Mononuclear cell (primary cell): ENCODE data around the gene SUPT7L. TPM values are rescaled to one million over a fixed set of nuclear protein-coding genes. Genes with fewer than 3 reads are reported as not detected.
A peak's percentile ranks its signal among the peaks of the same experiment; 100 is the strongest.
"Not testable (repeated sequence)": the region's sequence is repeated elsewhere in the genome, so short reads cannot be mapped to it uniquely, and the experiment has no call there.

Experiments used
- H3K27me3 ChIP-seq: 2 replicates; pipeline ENCODE4 v1.6.0; 2011; ENCODE audit warnings: low read length, control low read depth; ENCODE audit not compliant: insufficient read depth
- H3K4me1 ChIP-seq: 2 replicates; pipeline ENCODE4 v1.5.1; 2011; ENCODE audit warnings: mild to moderate bottlenecking, low read length, control low read depth; ENCODE audit not compliant: insufficient read depth
- H3K4me3 ChIP-seq: 2 replicates; pipeline ENCODE4 v1.5.1; 2011; ENCODE audit warnings: mild to moderate bottlenecking, low read length, moderate library complexity
- H3K9me3 ChIP-seq: 2 replicates; pipeline ENCODE4 v1.5.1; 2011; ENCODE audit warnings: low read depth, mild to moderate bottlenecking, control low read depth, low read length
- total RNA-seq: library from RNA; depleted of rRNA; stranded (reverse); fragments of >200 nt; gene quantifications from one replicate; pipeline ENCODE4 v1.2.3, GENCODE V29; 2012

Gene SUPT7L
- total RNA-seq, 1 donor = 75.5 TPM

- no peaks in the 10 kb centered on the region for H3K4me1 ChIP-seq
- no peaks in the 10 kb centered on the region for H3K9me3 ChIP-seq
- no peaks in the 10 kb centered on the region for H3K27me3 ChIP-seq
- no peak overlapping the region for H3K4me3 ChIP-seq
These were observed 26.6 kb downstream of the SUPT7L start for GRCh38 chr2:27636766-27637165.

- no peak overlapping the region for H3K4me3 ChIP-seq
- peaks cover 10% of the 10 kb centered on the region for H3K4me1 ChIP-seq
- H3K27me3 ChIP-seq = no peaks in the 10 kb centered on the region
- H3K9me3 ChIP-seq = no peaks in the 10 kb centered on the region
These were observed 29.1 kb downstream of the SUPT7L start for GRCh38 chr2:27634291-27634690.

- H3K4me1 ChIP-seq = peaks cover 30% of the 10 kb centered on the region
- H3K9me3 ChIP-seq, H3K27me3 ChIP-seq, H3K4me3 ChIP-seq: not testable (repeated sequence)
These were observed 33.2 kb downstream of the SUPT7L start for GRCh38 chr2:27630257-27630656.

GRCh38 chr2:27628767-27629709 is 34.4 kb downstream of the SUPT7L start, which contains the start of the genes CCDC121 and GPN1:
TSS of gene CCDC121 (minus strand) at chr2:27629012. CDS start at chr2:27627799, 1,213 bp downstream.
TSS of gene GPN1 (plus strand) at chr2:27629050. CDS start at chr2:27629059, 9 bp downstream.
- Histone ChIP-seq H3K9me3 (no peaks in the 10 kb centered on the region), H3K27me3 (no peaks in the 10 kb centered on the region), H3K4me3 (peak within 1 kb of the TSS; percentile 88), H3K4me1 (peaks cover 30% of the 10 kb centered on the region)

GRCh38 chr2:27627963-27628766 is 35.2 kb downstream of the SUPT7L start:
- H3K9me3 ChIP-seq = no peaks in the 10 kb centered on the region
- peak overlapping the region; percentile 88 for H3K4me3 ChIP-seq
- no peaks in the 10 kb centered on the region for H3K27me3 ChIP-seq
- H3K4me1 ChIP-seq = peaks cover 30% of the 10 kb centered on the region

GRCh38 chr2:27626921-27627320 is 36.5 kb downstream of the SUPT7L start:
- H3K9me3 ChIP-seq, H3K4me3 ChIP-seq, H3K27me3 ChIP-seq: not testable (repeated sequence)
- peaks cover 30% of the 10 kb centered on the region for H3K4me1 ChIP-seq

GRCh38 chr2:27626323-27626722 is 37.1 kb downstream of the SUPT7L start:
- H3K4me1 ChIP-seq = peaks cover 30% of the 10 kb centered on the region
- not testable (repeated sequence) for H3K9me3 ChIP-seq, H3K27me3 ChIP-seq, H3K4me3 ChIP-seq

- Histone ChIP-seq H3K9me3 (no peaks in the 10 kb centered on the region), H3K27me3 (no peaks in the 10 kb centered on the region), H3K4me3 (no peak overlapping the region), H3K4me1 (peaks cover 26% of the 10 kb centered on the region)
These were observed 38.5 kb downstream of the SUPT7L start for GRCh38 chr2:27624943-27625342.

GRCh38 chr2:27622921-27623384 is 40.5 kb downstream of the SUPT7L start:
- Histone ChIP-seq H3K9me3 (no peaks in the 10 kb centered on the region), H3K4me3 (no peak overlapping the region), H3K27me3 (no peaks in the 10 kb centered on the region), H3K4me1 (peaks cover 13% of the 10 kb centered on the region)

GRCh38 chr2:27621524-27621923 is 41.9 kb downstream of the SUPT7L start:
- H3K9me3 ChIP-seq = no peaks in the 10 kb centered on the region
- H3K27me3 ChIP-seq = no peaks in the 10 kb centered on the region
- H3K4me1 ChIP-seq = no peaks in the 10 kb centered on the region

GRCh38 chr2:27615316-27615715 is 48.1 kb downstream of the SUPT7L start:
- no peaks in the 10 kb centered on the region for H3K4me1 ChIP-seq
- no peaks in the 10 kb centered on the region for H3K9me3 ChIP-seq
- H3K4me3 ChIP-seq = no peak overlapping the region
- H3K27me3 ChIP-seq = no peaks in the 10 kb centered on the region

More at GRCh38 chr2:27621524-27621923, 41.9 kb downstream of the SUPT7L start:
- H3K4me3 ChIP-seq = no peak overlapping the region

GRCh38 chr2:27613985-27614384 is 49.4 kb downstream of the SUPT7L start:
- no peaks in the 10 kb centered on the region for H3K27me3 ChIP-seq
- H3K4me3 ChIP-seq = no peak overlapping the region
- no peaks in the 10 kb centered on the region for H3K4me1 ChIP-seq
- H3K9me3 ChIP-seq = no peaks in the 10 kb centered on the region

- H3K27me3 ChIP-seq = no peaks in the 10 kb centered on the region
- H3K4me1 ChIP-seq = no peaks in the 10 kb centered on the region
- H3K9me3 ChIP-seq = no peaks in the 10 kb centered on the region
- H3K4me3 ChIP-seq = no peak overlapping the region
These were observed 56.8 kb downstream of the SUPT7L start for GRCh38 chr2:27606611-27607010.
